Peyer's patch (tissue), 4 donors: ENCODE data around the gene ALDH1L2. TPM values are rescaled to one million over a fixed set of nuclear protein-coding genes. Genes with fewer than 3 reads are reported as not detected.
A peak's percentile ranks its signal among the peaks of the same experiment; 100 is the strongest.

Experiments used
- DNase-seq, 3 donors: peaks; one replicate each; pipeline ENCODE4 v3.0.0-alpha.2; 2017 to 2019
- H3K27ac ChIP-seq, 4 donors: fragments of 200-600 bp; sonication (generic); one replicate each; pipeline ENCODE4 v1.5.1; 2016 to 2019
- H3K27me3 ChIP-seq, 2 donors: fragments of 200-600 bp; sonication (generic); one replicate each; pipeline ENCODE4 v1.5.1; 2019
- H3K36me3 ChIP-seq, 3 donors: fragments of 200-600 bp; sonication (generic); one replicate each; pipeline ENCODE4 v1.5.1; 2016 to 2019
- H3K4me1 ChIP-seq, 4 donors: fragments of 200-600 bp; sonication (generic); one replicate each; pipeline ENCODE4 v1.5.1; 2016 to 2019
- H3K4me3 ChIP-seq, 4 donors: fragments of 200-600 bp; sonication (generic); 1 replicate in 3 of 4; 2 replicates in 1 of 4; pipeline ENCODE4 v1.5.1; 2016 to 2019; ENCODE audit warnings: mild to moderate bottlenecking in 1 of 4
- H3K9me3 ChIP-seq, 4 donors: fragments of 200-600 bp; sonication (generic); one replicate each; pipeline ENCODE4 v1.5.1; 2016 to 2019; ENCODE audit warnings: mild to moderate bottlenecking in 1 of 4
- CTCF ChIP-seq, 6 experiments: fragments of 450-650 bp in 4 of 6; fragments of 200-600 bp in 2 of 6; sonication (generic) in 1 of 6; IDR thresholded peaks; one replicate each; pipeline ENCODE4 v1.5.1; 2017 to 2019; ENCODE audit warnings: antibody characterized with exemption in 6 of 6, mild to moderate bottlenecking in 3 of 6, moderate library complexity in 1 of 6
- POLR2A ChIP-seq, 2 donors: fragments of 450-650 bp; IDR thresholded peaks; one replicate each; pipeline ENCODE4 v1.5.1; 2017; ENCODE audit warnings: antibody characterized with exemption in 2 of 2, mild to moderate bottlenecking in 2 of 2, moderate library complexity in 2 of 2
- total RNA-seq, 4 donors: library from RNA; depleted of rRNA; stranded (reverse); fragments of >200 nt; gene quantifications; one replicate each; pipeline ENCODE4 v1.1.0, GENCODE V29; 2016

ALDH1L2 gene
- 1 to 10 TPM in 3 of 4 donors, under 1 TPM in 1; 0.70 to 5.8 (median 4.0) TPM for total RNA-seq

DNA sequence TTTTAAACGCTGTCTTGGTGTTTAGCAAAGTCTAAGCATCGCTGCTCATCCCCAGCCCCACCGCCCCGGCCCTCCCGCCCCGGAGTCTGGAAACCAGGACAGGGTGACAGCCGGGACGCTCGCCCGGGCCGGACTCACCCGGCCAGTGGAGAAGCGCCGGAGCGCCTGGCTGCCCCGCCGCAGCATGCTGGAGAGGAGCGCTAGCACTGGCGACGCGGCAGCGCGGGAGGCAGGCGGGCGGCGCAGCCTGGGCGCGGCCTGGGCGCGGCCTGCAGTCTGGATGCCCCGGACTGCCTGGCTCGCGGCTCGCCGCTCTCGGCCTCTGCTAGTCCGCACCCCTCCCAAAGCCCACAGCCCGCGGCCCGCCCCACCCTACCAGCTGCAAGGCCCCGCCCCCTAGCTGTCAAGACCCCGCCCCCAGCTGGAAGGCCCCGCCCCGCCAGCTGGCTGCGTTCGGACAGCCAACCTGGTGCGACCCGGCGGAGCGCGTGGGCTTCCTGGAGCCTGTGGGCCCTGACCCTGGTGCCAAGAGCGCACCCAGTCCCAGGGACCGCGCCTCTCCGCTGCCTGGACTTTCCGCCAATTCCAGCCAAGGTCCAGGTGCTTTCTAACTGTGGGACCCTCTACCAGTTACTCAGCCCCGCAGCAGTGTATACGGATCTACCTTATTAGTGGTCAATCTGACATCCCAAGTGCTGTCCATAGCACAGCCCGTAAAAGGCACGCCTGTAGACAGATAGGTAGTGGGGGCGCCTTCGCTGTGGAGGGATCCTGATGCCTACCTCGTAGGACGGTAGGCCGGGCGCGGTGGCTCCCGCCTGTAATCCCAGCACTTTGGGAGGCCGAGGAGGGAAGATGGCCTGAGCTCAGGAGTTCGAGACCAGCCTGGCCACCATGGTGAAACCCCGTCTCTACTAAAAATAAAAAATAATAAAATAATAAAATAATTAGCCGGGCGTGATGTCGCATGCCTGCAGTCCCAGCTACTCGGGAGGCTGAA is at the start of gene ALDH1L2:
TSS of gene ALDH1L2 (minus strand) at position 208 of the 1,000 bp plus-strand sequence. CDS start at position 186, 22 bp downstream.
- Histone ChIP-seq H3K36me3 (no peaks in the 10 kb centered on the region), H3K4me1 (peaks cover 0 to 6% (median 0%) of the 10 kb centered on the region in 4 donors), H3K4me3 (peak within 1 kb of the TSS; percentile 34 to 54 (median 48)), H3K27ac (peak within 1 kb of the TSS in 2 of 4 donors; percentile 5 to 18), H3K9me3 (no peaks in the 10 kb centered on the region), H3K27me3 (no peaks in the 10 kb centered on the region)
- peak; percentile 60 to 79 (median 77) for DNase-seq
- TF ChIP-seq POLR2A (IDR thresholded peaks at IDR 0.05) (no peak), CTCF (IDR thresholded peaks at IDR 0.05) (no peak)

DNA sequence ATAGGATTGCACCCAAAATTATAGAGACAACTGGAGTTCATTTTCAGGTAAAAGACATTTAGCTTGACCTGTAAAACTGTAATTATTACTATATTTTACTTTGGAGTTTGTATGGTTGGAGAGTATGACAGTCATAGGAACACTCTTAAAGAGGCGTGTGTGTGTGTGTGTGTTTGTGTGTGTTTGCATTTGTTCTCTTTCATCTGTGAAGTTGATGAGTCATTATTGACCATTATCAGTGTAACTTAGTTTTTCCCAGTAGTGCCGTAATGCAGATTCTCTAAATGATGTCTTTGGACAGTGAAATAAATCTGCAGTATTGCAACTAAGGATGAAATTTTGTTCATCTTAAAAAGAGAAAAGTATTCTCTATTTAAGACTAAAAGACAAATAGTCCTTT is 36.3 kb upstream of the ALDH1L2 start:
- TF ChIP-seq CTCF (IDR thresholded peaks at IDR 0.05) (no peak), POLR2A (IDR thresholded peaks at IDR 0.05) (no peak)
- Histone ChIP-seq H3K9me3 (no peaks in the 10 kb centered on the region), H3K36me3 (peaks cover 0 to 98% (median 0%) of the 10 kb centered on the region in 3 donors), H3K4me3 (no peak overlapping the region), H3K4me1 (no peaks in the 10 kb centered on the region), H3K27me3 (no peaks in the 10 kb centered on the region), H3K27ac (no peak overlapping the region)
- no peak for DNase-seq

- TF ChIP-seq CTCF (IDR thresholded peaks at IDR 0.05) (no peak), POLR2A (IDR thresholded peaks at IDR 0.05) (no peak)
- Histone ChIP-seq H3K9me3 (no peaks in the 10 kb centered on the region), H3K36me3 (peaks cover 0 to 81% (median 0%) of the 10 kb centered on the region in 3 donors), H3K4me1 (peaks cover 0 to 4% (median 0%) of the 10 kb centered on the region in 4 donors), H3K27ac (no peak overlapping the region), H3K4me3 (no peak overlapping the region), H3K27me3 (no peaks in the 10 kb centered on the region)
- no peak for DNase-seq
Observed at GRCh38 chr12:105116969-105117368, 32.7 kb upstream of the ALDH1L2 start.

GRCh38 chr12:105113094-105113493 is 28.8 kb upstream of the ALDH1L2 start:
- DNase-seq = no peak
- no peak overlapping the region for H3K27ac ChIP-seq
- peaks cover 0 to 46% (median 0%) of the 10 kb centered on the region in 3 donors for H3K36me3 ChIP-seq
- no peaks in the 10 kb centered on the region for H3K9me3 ChIP-seq
- H3K27me3 ChIP-seq = no peaks in the 10 kb centered on the region
- peaks cover 0 to 22% (median 8%) of the 10 kb centered on the region in 4 donors for H3K4me1 ChIP-seq
- no peak overlapping the region for H3K4me3 ChIP-seq
- TF ChIP-seq POLR2A (IDR thresholded peaks at IDR 0.05) (no peak), CTCF (IDR thresholded peaks at IDR 0.05) (no peak)

DNA sequence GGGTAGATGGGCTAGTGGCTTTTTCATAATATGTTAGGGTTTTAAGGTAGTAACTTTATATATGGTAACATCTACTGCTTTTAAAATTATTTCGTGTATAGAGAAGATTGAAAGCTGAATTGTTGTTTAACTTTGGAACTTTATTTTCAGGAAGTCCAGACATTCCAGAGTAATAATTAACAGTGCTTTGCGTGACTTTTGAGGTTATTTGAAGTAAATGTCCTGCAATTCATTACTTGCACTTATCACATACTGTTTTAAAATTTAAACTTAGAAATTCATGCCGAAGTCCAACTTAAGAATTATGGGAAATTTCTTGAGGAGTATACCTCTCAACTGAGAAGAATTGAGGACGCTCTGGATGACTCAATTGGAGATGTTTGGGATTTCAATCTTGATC is 26.6 kb upstream of the ALDH1L2 start:
- no peak for DNase-seq
- Histone ChIP-seq H3K27ac (no peak overlapping the region), H3K27me3 (no peaks in the 10 kb centered on the region), H3K4me3 (peak overlapping the region in 1 of 4 donors; percentile 87), H3K4me1 (peaks cover 0 to 22% (median 8%) of the 10 kb centered on the region in 4 donors), H3K9me3 (no peaks in the 10 kb centered on the region), H3K36me3 (peaks cover 0 to 24% (median 0%) of the 10 kb centered on the region in 3 donors)
- TF ChIP-seq CTCF (IDR thresholded peaks at IDR 0.05) = no peak
- no peak for TF ChIP-seq POLR2A (IDR thresholded peaks at IDR 0.05)
